ENCODE data around the gene PROX2.

PROX2 gene

DNA sequence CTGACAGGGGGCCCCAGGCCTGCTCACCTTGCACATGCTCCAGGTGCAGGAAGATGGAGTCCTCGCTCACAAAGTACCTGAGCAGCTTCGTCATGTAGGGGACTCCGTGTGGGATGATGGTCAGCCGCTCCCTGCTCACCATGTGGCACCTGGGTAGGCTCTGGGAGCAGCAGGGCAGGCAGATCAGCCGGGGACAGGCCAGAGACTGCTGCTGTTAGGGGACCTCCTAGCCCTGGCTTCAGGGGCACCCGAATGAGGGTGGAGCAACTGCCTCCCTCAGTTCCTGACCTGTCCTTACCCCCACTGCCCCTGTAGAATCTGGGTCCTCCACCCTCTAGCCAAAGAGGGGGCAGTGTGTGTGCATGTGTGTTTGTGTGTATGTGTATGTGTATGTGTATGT lies 35.3 kb upstream of the PROX2 start:
- in situ Hi-C loops (cut with HindIII; ENCODE audit: low sequenced_read_pairs): no loop called here
- no peak for DNase-seq (ENCODE audit: low read depth, low spot score)
- TF ChIP-seq, protein P1, sequence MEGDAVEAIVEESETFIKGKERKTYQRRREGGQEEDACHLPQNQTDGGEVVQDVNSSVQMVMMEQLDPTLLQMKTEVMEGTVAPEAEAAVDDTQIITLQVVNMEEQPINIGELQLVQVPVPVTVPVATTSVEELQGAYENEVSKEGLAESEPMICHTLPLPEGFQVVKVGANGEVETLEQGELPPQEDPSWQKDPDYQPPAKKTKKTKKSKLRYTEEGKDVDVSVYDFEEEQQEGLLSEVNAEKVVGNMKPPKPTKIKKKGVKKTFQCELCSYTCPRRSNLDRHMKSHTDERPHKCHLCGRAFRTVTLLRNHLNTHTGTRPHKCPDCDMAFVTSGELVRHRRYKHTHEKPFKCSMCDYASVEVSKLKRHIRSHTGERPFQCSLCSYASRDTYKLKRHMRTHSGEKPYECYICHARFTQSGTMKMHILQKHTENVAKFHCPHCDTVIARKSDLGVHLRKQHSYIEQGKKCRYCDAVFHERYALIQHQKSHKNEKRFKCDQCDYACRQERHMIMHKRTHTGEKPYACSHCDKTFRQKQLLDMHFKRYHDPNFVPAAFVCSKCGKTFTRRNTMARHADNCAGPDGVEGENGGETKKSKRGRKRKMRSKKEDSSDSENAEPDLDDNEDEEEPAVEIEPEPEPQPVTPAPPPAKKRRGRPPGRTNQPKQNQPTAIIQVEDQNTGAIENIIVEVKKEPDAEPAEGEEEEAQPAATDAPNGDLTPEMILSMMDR (IDR thresholded peaks at IDR 0.05; ENCODE audit: low read depth, low read length): no peak
- no peak overlapping the region for H3K4me3 ChIP-seq (ENCODE audit: low read depth, low read length)

DNA sequence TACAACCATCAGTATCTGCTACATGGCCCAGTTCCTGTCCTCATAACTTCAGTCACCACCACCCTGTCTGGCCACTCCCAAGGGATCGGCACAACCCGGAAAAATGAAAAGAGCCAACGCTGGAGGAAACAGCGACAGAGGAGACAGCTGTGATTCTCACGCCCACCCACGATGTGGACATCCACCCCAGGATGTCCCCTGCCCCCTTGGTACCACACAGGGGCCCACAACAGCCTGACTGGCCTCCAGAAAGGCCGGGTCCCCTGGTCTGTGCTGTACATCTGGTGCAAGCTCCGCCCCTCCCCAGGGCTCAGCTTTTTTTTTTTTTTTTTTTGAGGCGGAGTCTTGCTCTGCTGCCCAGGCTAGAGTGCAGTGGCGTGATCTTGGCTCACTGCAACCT lies 34.6 kb upstream of the PROX2 start:
- no peak overlapping the region for H3K4me3 ChIP-seq (ENCODE audit: low read depth, low read length)
- in situ Hi-C loops (cut with HindIII; ENCODE audit: low sequenced_read_pairs): no loop called here
- DNase-seq (ENCODE audit: low read depth, low spot score): no peak
- TF ChIP-seq, protein P1 (IDR thresholded peaks at IDR 0.05; ENCODE audit: low read depth, low read length): no peak

DNA sequence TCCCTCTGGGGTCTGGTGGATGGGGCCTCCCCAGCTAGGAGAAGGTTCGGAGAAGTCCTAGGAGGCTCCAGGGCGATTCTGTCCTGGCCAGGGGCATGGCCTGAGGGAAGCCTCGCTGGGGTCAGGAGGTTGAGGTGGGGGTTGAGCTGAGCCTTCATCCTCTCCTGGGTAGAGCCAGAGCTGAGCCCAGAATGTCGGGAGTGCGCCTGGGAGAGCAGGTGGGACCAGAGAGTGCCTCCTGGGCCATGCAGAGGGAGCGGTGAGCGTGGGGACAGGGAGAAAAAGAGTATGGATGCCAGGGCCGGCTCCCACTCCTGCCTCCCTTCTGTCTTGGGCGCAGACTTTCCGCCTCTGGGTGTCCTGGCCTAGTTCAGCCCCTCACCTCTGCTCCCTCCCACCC lies 34.0 kb upstream of the PROX2 start:
- in situ Hi-C loops (cut with HindIII; ENCODE audit: low sequenced_read_pairs): no loop called here
- TF ChIP-seq, protein P1 (IDR thresholded peaks at IDR 0.05; ENCODE audit: low read depth, low read length): no peak
- no peak overlapping the region for H3K4me3 ChIP-seq (ENCODE audit: low read depth, low read length)
- DNase-seq (ENCODE audit: low read depth, low spot score): no peak

DNA sequence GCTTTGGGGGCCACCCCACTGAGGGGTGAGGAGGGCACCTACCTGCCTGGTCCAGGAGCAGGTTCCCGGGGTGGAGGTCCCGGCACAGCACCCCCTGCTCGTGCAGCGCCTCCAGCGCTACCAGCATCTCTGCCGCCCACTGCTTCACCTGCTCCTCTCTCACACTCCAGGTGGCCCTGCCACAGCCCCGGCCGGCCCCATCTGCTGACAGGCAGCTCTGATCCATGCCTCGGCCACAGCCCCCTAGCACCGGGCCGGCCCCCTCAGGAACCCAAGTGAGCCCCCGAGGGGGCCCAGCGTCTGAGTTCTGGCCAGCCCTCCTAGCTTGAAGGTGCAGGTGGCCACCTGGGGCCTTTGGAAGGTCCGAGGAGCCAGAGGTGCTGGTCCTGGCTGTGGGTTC lies 33.6 kb upstream of the PROX2 start:
- DNase-seq (ENCODE audit: low read depth, low spot score): no peak
- no peak overlapping the region for H3K4me3 ChIP-seq (ENCODE audit: low read depth, low read length)
- TF ChIP-seq, protein P1 (IDR thresholded peaks at IDR 0.05; ENCODE audit: low read depth, low read length): no peak
- in situ Hi-C loops (cut with HindIII; ENCODE audit: low sequenced_read_pairs): no loop called here

DNA sequence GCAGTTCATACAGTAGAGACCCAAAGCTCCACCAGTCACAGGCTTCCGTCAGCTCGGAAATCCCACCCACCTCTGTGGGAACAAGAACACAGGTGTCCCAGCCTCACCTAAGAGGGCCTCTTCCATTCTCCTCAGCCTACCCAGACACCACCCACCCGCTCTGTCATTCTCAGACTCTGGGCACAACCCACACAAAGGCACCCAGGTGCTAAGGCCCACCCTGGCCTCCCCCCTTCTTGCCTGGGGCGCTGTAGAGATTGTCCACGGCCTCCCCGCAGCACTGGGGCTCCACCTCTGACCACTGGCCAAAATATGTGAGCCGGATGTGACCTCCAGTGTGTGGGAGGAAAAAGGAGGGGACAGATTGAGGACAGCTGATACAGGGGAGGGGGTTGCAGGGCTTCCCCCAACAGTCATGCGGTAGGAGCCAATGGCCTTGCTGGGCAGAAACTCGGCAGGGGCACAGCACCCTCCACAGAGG lies 33.0 kb upstream of the PROX2 start:
- no peak overlapping the region for H3K4me3 ChIP-seq (ENCODE audit: low read depth, low read length)
- in situ Hi-C loops (cut with HindIII; ENCODE audit: low sequenced_read_pairs): no loop called here
- no peak for DNase-seq (ENCODE audit: low read depth, low spot score)
- TF ChIP-seq, protein P1 (IDR thresholded peaks at IDR 0.05; ENCODE audit: low read depth, low read length): no peak

DNA sequence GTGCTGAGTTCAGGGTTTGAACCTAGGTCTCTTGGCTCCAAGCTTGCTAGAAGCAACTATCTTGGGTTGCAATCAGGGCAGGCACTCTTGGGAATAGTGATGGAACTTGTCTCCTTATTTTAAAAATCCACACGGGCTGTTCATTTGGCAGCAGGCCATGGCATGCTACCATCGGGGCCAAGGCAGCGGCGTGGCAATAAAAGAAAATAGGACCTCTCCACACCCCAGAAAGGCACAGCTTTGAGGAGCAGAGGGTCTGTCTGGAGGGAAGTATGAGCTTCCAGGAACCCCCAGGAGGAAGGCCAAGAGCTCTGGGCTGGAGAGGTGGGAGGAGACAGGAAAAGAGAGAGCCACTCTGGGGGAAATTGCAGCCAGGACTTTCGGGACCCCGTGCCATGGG lies 31.8 kb upstream of the PROX2 start:
- TF ChIP-seq, protein P1 (IDR thresholded peaks at IDR 0.05; ENCODE audit: low read depth, low read length): no peak
- DNase-seq (ENCODE audit: low read depth, low spot score): no peak
- in situ Hi-C loops (cut with HindIII; ENCODE audit: low sequenced_read_pairs): no loop called here
- no peak overlapping the region for H3K4me3 ChIP-seq (ENCODE audit: low read depth, low read length)
